NCI-H510A (cell line): Measurements from ENCODE around the gene CCDC157.
A peak's percentile ranks its signal among the peaks of the same experiment; 100 is the strongest.
"Not testable (repeated sequence)": the region's sequence is repeated elsewhere in the genome, so short reads cannot be mapped to it uniquely, and the experiment has no call there.

Experiments used
- DNase-seq: peaks from one replicate; lab custom pipeline; 2025; lab: John Stamatoyannopoulos, UW

CCDC157 gene

DNA sequence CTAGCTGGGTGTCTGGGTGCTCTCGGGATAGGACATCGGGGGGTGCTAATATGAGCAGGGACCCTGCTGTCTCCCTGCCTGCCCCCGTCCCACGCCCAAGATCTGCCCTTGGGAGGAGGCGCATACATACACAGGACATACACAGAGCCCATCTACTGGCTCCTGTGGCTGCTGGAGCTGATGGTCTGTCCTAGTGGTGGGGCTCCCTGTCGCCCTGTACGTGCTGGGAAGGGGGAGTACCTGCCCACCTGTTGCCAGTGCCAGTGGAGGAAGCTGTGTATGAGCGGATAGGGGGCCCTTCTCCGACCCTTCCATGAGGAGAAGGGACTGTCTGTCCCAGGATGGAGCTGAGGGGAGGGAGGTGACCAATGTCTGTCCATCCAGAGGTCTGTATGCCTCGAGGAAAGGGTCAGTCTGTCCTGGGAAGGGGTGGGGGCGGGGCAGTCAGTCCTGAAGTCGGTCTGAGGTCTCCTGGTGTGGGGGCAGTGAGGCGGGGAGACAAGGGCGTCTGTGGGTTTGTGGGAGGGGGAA lies 31.0 kb upstream of the CCDC157 start:
- DNase-seq, result no peak

DNA sequence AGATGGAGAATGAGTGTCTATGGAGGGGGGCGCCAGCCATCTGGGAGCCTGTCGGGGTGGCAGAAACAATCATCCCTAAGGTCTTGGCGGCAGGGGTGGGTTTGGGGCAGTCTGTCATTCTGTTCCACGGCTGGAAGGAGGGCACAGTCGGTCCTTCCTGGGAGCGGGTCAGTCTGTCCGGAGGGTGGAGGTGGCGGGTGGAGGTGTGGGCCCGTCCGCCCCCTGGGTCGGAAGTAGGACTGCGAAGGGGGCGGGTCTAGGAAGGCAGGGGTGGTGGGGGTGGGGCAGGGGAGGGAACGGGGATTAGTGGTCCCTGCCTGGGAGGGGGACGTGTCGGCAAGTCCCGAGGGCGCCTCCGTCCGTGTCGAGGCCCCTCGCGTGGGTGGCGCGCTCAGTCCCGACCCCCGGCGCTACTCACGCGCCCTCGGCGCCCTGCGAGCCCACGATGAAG lies 30.5 kb upstream of the CCDC157 start:
- no peak for DNase-seq

GRCh38 chr22:30326706-30327362 lies 30.0 kb upstream of the CCDC157 start, which contains the start of gene TBC1D10A:
TBC1D10A (minus strand) TSS chr22:30326941; CDS start chr22:30326881, 60 bp downstream.
- DNase-seq, result peak; percentile 89

DNA sequence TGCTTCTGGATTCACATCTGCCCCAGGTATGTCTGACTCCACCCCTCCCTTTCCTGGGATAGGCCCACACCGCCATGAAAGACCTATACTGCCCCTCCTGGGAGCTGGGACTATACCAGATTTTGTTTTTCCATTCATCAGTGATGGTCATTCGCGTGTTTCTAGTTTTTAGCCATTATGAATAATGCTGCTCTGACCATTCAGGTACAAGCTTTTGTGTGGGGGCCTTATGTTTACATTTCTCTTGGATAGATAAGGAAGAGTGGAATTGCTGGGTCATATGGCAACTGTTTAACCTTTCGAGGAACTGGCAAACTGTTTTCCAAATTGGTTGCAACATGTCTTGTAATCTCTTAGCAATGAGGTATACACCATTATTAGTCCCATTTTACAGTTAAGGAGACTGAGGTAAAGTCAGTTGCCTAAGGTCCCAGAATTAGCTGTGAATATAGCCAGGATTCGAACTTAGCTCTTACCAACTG lies 28.9 kb upstream of the CCDC157 start:
- no peak for DNase-seq

GRCh38 chr22:30328466-30329049 lies 28.2 kb upstream of the CCDC157 start:
- no peak for DNase-seq

GRCh38 chr22:30332551-30332950 lies 24.3 kb upstream of the CCDC157 start:
- DNase-seq, result no peak

GRCh38 chr22:30332994-30333706 lies 23.7 kb upstream of the CCDC157 start:
- no peak for DNase-seq

GRCh38 chr22:30333707-30334087 lies 23.1 kb upstream of the CCDC157 start:
- no peak for DNase-seq

GRCh38 chr22:30334646-30335045 lies 22.2 kb upstream of the CCDC157 start:
- no peak for DNase-seq

GRCh38 chr22:30335236-30335635 lies 21.6 kb upstream of the CCDC157 start:
- DNase-seq, result no peak

DNA sequence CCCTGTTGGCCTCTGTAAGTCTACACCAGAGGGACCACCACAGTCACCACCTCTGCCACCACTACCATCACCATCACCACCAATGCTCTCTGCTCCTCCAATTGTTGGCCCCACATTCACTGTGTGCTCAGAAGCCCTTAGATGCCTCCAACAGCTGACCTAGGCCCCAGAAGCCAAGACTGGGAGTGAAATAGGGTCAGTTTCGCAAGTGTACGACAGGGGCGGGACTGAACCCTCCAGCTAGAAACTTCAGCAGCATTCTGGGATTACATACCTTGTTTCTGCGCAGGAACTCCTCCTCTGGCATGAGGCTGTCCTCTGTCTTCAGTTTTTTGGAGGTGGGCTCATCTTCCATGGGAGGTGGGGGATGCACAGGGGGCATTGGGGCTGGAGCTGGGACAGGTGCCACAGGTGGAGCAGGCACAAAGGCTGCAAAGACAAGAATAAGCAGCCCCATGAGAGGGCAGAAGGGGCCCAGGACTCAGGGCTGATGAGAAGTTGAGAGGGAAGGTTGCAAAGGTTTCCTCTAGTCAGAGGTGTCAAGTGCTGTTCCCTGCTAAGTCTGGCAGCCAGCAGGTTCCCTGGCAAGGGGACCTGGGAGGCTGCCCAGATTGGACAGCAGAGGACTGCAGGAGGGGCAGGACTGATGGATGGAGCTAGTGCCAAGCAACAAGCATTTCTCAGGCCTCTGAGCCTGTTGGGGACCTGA lies 19.9 kb upstream of the CCDC157 start:
- no peak for DNase-seq

DNA sequence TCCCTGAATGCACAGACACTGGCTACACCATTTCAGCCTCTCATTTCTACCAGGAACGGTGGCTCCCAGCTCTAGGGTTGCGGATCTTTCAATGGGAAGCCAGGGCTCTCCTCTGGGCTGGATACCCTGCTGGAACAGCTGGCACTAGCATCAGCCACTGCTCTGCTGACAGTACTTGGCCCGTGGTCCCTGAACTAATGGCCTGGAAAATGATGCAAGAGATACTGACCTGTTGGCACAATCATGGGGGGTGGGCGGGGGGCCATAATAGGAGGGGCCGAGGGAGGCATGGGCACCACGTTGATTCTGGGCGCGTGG lies 19.4 kb upstream of the CCDC157 start:
- DNase-seq, result no peak

- not testable (repeated sequence) for DNase-seq
Measured at GRCh38 chr22:30338341-30338740, 18.5 kb upstream of the CCDC157 start.

DNA sequence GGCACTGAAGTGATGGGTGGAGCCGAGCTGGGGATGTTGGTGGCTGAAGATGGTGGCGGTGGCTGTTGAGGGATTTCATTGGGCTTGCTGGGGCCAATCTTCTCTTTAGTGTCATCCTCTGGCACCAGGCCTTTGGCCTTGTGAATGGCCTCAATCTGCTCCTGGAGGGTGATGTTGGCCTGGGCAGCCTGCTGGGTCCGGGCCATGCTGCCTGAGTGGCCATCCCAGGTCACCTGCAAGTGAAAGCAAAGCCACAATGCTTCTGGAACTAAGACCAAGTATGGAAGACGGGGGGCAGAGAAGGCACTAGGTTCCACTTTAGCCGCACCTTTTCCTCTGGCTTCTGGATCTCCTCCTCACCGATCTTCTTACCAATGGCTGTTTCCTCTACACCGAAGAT lies 18.0 kb upstream of the CCDC157 start:
- DNase-seq, result no peak

DNA sequence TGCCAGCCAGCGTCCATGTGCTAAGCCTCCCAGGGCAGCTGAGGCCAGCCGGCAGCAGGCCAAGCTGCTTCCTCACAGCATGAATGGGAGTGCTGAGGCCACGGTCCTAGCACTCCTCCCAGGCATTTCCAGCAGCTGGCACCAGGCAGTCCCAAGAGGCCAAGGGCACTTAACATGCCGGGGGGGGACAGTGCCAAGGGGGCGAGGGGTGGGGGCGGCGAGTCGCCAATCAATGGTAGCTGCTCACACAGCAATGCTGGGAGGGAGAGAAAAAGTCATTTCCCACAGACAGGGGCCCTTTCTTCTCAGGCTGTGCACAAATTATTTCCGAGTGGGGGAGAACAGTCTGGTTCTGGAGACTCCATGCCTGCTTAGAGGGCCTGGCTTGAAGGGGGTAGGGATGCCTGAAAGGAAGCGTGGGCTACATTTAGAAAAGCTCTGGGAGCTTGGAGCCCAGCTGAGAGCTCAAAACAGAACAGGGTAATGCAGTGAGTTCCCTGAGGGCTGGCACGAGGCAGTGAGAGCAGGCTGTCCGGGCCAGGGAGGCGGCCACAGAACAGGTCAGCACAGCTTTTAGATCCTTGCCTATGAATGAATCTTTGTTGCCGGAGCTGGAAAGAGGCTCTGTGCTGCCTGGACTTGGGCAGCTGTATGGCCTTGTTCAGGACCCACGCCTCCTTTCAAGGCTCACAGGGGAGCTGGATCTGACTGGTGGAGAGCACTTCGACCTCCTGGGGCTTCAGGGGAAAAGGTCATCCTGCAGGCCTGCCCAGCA lies 15.7 kb upstream of the CCDC157 start:
- no peak for DNase-seq

DNA sequence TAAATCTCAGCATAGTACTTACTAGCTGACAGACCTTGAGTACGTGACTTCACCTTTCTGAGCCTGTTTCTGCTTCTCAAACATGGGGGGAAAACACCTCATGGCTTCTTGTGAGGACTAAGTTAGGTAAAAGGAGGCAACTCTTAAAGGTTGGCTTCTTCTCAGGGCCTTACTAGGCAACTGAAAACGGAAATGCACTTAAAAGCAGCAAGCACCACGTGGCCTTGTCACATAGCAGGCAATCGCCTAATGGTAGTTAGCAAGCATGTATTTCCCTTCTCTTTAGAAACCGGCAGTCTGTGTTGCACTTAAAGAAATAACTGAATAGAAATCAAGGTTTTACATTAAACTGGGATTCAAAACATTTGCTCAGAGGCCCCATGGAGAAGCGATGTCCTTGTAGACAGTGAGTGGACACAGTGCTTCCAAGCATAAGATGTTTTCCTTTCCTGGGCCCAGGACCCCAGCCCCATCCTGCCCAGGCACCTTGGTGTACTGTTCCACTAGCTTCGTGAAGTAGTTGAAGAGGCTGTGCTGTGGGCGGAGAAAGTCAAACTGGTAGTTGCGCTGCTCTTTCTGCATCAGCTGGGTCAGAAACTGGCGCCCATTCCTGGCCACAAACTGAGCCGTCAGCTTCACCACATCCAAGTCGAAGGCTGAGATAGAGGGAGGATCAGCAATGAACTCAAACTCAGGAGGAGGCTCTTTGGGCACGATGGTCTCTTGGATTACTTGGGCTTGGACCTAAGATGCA lies 12.2 kb upstream of the CCDC157 start:
- DNase-seq, result no peak

- no peak for DNase-seq
Measured at GRCh38 chr22:30347255-30347892, 9.4 kb upstream of the CCDC157 start.

GRCh38 chr22:30348404-30348803 lies 8.4 kb upstream of the CCDC157 start:
- no peak for DNase-seq

- no peak for DNase-seq
Measured at GRCh38 chr22:30348809-30349208, 8.0 kb upstream of the CCDC157 start.

GRCh38 chr22:30351226-30351625 lies 5.6 kb upstream of the CCDC157 start:
- no peak for DNase-seq
